Measurements from ENCODE around the gene CRHR2.

The CRHR2 gene

GRCh38 chr7:30649717-30650420 lies 32.4 kb downstream of the CRHR2 start:
- no peak overlapping the region for H3K27ac ChIP-seq (ENCODE audit: poor library complexity, severe bottlenecking)
- peak; percentile 23 for DNase-seq (ENCODE audit: low spot score)
- no peaks in the 10 kb centered on the region for H3K9me3 ChIP-seq (ENCODE audit: severe bottlenecking)
- H3K27me3 ChIP-seq (ENCODE audit: insufficient read depth, poor library complexity, severe bottlenecking): no peaks in the 10 kb centered on the region
- H3K4me1 ChIP-seq (ENCODE audit: insufficient read depth, poor library complexity, severe bottlenecking): no peaks in the 10 kb centered on the region
- H3K36me3 ChIP-seq (ENCODE audit: low read depth): no peaks in the 10 kb centered on the region
- no peak for TF ChIP-seq CTCF (IDR thresholded peaks at IDR 0.05; ENCODE audit: poor library complexity, severe bottlenecking)
- no peak for ATAC-seq (ENCODE audit: low read depth)
- H3K4me3 ChIP-seq (ENCODE audit: severe bottlenecking): no peak overlapping the region

- Histone ChIP-seq H3K27ac (ENCODE audit: poor library complexity, severe bottlenecking) (no peak overlapping the region), H3K4me1 (ENCODE audit: insufficient read depth, poor library complexity, severe bottlenecking) (no peaks in the 10 kb centered on the region), H3K27me3 (ENCODE audit: insufficient read depth, poor library complexity, severe bottlenecking) (no peaks in the 10 kb centered on the region), H3K9me3 (ENCODE audit: severe bottlenecking) (no peaks in the 10 kb centered on the region), H3K36me3 (ENCODE audit: low read depth) (no peaks in the 10 kb centered on the region), H3K4me3 (ENCODE audit: severe bottlenecking) (no peak overlapping the region)
- no peak for TF ChIP-seq CTCF (IDR thresholded peaks at IDR 0.05; ENCODE audit: poor library complexity, severe bottlenecking)
- ATAC-seq (ENCODE audit: low read depth) (no peak), DNase-seq (ENCODE audit: low spot score) (peak; percentile 39)
These were observed 33.3 kb downstream of the CRHR2 start for GRCh38 chr7:30648744-30649540.

- DNase-seq (ENCODE audit: low spot score) (no peak), ATAC-seq (ENCODE audit: low read depth) (no peak)
- H3K4me1 ChIP-seq (ENCODE audit: insufficient read depth, poor library complexity, severe bottlenecking): no peaks in the 10 kb centered on the region
- H3K27ac ChIP-seq (ENCODE audit: poor library complexity, severe bottlenecking): no peak overlapping the region
- H3K4me3 ChIP-seq (ENCODE audit: severe bottlenecking): no peak overlapping the region
- no peaks in the 10 kb centered on the region for H3K27me3 ChIP-seq (ENCODE audit: insufficient read depth, poor library complexity, severe bottlenecking)
- H3K36me3 ChIP-seq (ENCODE audit: low read depth): peaks cover 3% of the 10 kb centered on the region; the same call in 1 of the 2 replicates
- TF ChIP-seq CTCF (IDR thresholded peaks at IDR 0.05; ENCODE audit: poor library complexity, severe bottlenecking): no peak
- no peaks in the 10 kb centered on the region for H3K9me3 ChIP-seq (ENCODE audit: severe bottlenecking)
These were observed 34.5 kb downstream of the CRHR2 start for GRCh38 chr7:30647589-30648364.

GRCh38 chr7:30646154-30646553 lies 36.1 kb downstream of the CRHR2 start:
- no peak for TF ChIP-seq CTCF (IDR thresholded peaks at IDR 0.05; ENCODE audit: poor library complexity, severe bottlenecking)
- Histone ChIP-seq H3K4me3 (ENCODE audit: severe bottlenecking) (no peak overlapping the region), H3K9me3 (ENCODE audit: severe bottlenecking) (no peaks in the 10 kb centered on the region), H3K36me3 (ENCODE audit: low read depth) (peaks cover 3% of the 10 kb centered on the region; the same call in 1 of the 2 replicates), H3K4me1 (ENCODE audit: insufficient read depth, poor library complexity, severe bottlenecking) (no peaks in the 10 kb centered on the region), H3K27me3 (ENCODE audit: insufficient read depth, poor library complexity, severe bottlenecking) (no peaks in the 10 kb centered on the region), H3K27ac (ENCODE audit: poor library complexity, severe bottlenecking) (no peak overlapping the region)
- DNase-seq (ENCODE audit: low spot score) (no peak), ATAC-seq (ENCODE audit: low read depth) (no peak)
